ENCODE measurements around the gene TRMT10B. TPM values are rescaled to one million over a fixed set of nuclear protein-coding genes. Genes with fewer than 3 reads are reported as not detected.

Gene TRMT10B
- total RNA-seq, 1 experiment from 2014 or later: 5.2 TPM

DNA sequence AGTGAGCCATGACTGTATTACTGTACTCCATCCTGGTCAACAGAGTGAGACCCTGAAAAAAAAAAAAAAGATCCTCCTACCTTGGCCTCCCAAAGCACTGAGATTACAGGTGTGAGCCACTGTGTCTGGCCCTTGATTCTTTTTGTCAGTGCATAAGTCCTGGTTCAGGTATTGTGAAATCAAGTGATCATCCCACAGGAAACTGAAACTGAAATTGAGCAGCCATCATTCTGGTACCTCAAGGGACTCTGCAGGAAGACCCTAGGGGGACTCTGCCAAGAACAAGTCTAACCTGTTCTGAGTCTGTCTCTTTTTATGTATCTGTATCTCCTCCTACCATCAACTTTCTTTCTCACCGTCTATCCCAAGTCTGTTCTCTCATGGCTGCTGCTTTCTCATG lies 45.1 kb downstream of the TRMT10B start:
- BruUV-seq (replicated peaks): no TSS peak
- Histone ChIP-seq H3K36me3 (ENCODE audit: low read depth) (no peaks in the 10 kb centered on the region), H3K4me3 (no peak overlapping the region), H3K4me1 (replicated peaks; ENCODE audit: insufficient read depth) (peaks cover 16% of the 10 kb centered on the region), H3K27me3 (ENCODE audit: insufficient read depth, low read depth) (no peaks in the 10 kb centered on the region), H3F3A (ENCODE audit: insufficient read depth, low read depth) (peaks cover 3% of the 10 kb centered on the region; the same call in 1 of the 2 replicates), H3K79me2 (ENCODE audit: low read depth) (peaks cover 29% of the 10 kb centered on the region), H3K9me2 (ENCODE audit: insufficient read depth) (no peaks in the 10 kb centered on the region), H3K4me2 (no peak overlapping the region), H3K9me3 (ENCODE audit: insufficient read depth, low read depth) (no peaks in the 10 kb centered on the region), H3K27ac (no peak overlapping the region), H2AFZ (no peak overlapping the region), H4K20me1 (ENCODE audit: insufficient read depth) (0 out of 2 replicates have a peak, but pooled peaks cover 17% of the 10 kb centered on the region)
- intact Hi-C loops (cut with micrococcal nuclease; ENCODE audit: unreplicated experiment): no loop called here
- CTCF ChIA-PET: no interaction called here
- DNase-seq: no peak
- POLR2A ChIA-PET (ENCODE audit: unreplicated experiment): no interaction called here
- TF ChIP-seq EZH2 (IDR thresholded peaks at IDR 0.05; ENCODE audit: low read depth): no peak
- TF ChIP-seq, protein P1, sequence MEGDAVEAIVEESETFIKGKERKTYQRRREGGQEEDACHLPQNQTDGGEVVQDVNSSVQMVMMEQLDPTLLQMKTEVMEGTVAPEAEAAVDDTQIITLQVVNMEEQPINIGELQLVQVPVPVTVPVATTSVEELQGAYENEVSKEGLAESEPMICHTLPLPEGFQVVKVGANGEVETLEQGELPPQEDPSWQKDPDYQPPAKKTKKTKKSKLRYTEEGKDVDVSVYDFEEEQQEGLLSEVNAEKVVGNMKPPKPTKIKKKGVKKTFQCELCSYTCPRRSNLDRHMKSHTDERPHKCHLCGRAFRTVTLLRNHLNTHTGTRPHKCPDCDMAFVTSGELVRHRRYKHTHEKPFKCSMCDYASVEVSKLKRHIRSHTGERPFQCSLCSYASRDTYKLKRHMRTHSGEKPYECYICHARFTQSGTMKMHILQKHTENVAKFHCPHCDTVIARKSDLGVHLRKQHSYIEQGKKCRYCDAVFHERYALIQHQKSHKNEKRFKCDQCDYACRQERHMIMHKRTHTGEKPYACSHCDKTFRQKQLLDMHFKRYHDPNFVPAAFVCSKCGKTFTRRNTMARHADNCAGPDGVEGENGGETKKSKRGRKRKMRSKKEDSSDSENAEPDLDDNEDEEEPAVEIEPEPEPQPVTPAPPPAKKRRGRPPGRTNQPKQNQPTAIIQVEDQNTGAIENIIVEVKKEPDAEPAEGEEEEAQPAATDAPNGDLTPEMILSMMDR (conservative IDR thresholded peaks at IDR 0.05): no peak

DNA sequence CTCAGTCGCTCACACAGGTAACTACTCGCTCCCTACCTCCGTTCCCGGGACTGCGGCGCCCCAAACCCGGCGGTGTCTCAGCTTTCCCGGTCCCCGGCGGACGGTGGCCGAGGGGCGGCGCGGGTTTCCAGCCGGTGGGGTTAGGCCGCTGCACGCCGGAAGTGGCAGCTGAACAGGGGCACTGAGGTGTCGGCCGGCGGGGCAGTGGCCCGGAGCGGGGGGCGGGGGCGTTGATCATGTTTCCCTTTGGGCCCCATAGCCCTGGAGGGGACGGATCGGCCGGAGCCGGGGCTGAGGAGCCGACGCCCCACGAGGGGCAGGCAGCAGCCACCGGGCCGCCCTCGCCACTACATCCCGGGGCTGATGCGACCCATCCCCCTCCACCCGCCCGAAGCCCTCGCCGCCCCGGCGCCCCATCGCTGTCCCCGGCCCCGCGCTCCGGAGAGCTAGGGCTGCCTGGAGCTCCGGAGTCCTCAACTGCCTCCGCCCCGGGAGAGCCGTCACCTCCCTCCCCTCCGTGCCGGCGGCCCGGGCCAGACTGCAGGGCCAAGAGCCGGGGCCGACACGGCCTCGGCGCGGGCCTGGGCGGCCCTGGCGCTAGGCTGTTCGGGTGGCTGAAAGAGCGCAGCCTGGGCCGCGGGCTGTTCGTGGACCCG lies 47.2 kb downstream of the TRMT10B start, which contains the start of gene DCAF10:
Gene DCAF10, plus strand, starts transcription at position 167 of the 656 bp plus-strand sequence. Its CDS starts 70 bp downstream, at position 237.
- Histone ChIP-seq H3F3A (ENCODE audit: insufficient read depth, low read depth) (peaks cover 3% of the 10 kb centered on the region; the same call in 1 of the 2 replicates), H2AFZ (peak within 1 kb of the TSS; percentile 89), H3K36me3 (ENCODE audit: low read depth) (no peaks in the 10 kb centered on the region), H3K27me3 (ENCODE audit: insufficient read depth, low read depth) (no peaks in the 10 kb centered on the region), H3K4me2 (peak within 1 kb of the TSS; percentile 100), H3K79me2 (ENCODE audit: low read depth) (peaks cover 49% of the 10 kb centered on the region), H3K4me1 (replicated peaks; ENCODE audit: insufficient read depth) (peaks cover 16% of the 10 kb centered on the region), H3K4me3 (peak within 1 kb of the TSS; percentile 73), H3K9me3 (ENCODE audit: insufficient read depth, low read depth) (no peaks in the 10 kb centered on the region), H3K9me2 (ENCODE audit: insufficient read depth) (no peaks in the 10 kb centered on the region), H4K20me1 (ENCODE audit: insufficient read depth) (peaks cover 23% of the 10 kb centered on the region; the same call in 1 of the 2 replicates), H3K27ac (peak within 1 kb of the TSS; percentile 64)
- CTCF ChIA-PET: no interaction called here
- no peak for TF ChIP-seq EZH2 (IDR thresholded peaks at IDR 0.05; ENCODE audit: low read depth)
- TF ChIP-seq, protein P1 (conservative IDR thresholded peaks at IDR 0.05): no peak
- POLR2A ChIA-PET (ENCODE audit: unreplicated experiment): interaction anchor here (0.6 kb wide), 2 partner anchors 209 to 226 kb away, joined by 11 to 14 read pairs; partner anchors contain the start of gene TOMM5
- BruUV-seq (replicated peaks): no TSS peak
- DNase-seq: peak; percentile 58 to 88
- intact Hi-C loops (cut with micrococcal nuclease; ENCODE audit: unreplicated experiment): no loop called here

DNA sequence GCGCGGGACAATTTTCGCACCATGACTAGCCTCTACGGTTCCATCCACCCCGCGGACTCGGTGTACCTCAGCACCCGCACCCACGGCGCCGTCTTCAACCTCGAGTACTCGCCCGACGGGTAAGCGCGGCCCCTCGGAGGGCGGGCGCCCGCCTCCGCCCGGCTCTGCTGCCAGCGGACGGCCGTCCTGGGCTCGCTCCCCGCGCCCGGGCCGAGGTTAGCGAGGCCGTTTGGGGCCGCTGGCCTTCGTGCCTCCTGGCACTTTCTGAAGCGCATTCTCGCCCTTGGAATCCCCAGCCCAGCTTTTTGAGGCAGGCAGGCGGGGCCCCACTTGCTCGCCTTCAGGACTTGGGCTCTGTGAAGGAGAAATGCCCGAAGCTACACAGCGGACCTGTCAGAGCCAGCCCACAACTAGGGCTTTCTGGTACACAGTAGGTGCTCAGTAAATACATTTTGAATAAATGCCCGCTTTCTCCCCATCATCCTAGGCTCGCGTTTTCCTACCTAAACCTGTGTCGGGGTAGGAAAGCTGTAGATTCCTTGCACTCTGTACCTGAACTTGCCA lies 47.8 kb downstream of the TRMT10B start:
- no peaks in the 10 kb centered on the region for H3K9me3 ChIP-seq (ENCODE audit: insufficient read depth, low read depth)
- peaks cover 4% of the 10 kb centered on the region; the same call in 1 of the 2 replicates for H3F3A ChIP-seq (ENCODE audit: insufficient read depth, low read depth)
- H4K20me1 ChIP-seq (ENCODE audit: insufficient read depth): peaks cover 23% of the 10 kb centered on the region; the same call in 1 of the 2 replicates
- peak overlapping the region; percentile 73 for H3K4me3 ChIP-seq
- ChIA-PET CTCF (no interaction called here), POLR2A (ENCODE audit: unreplicated experiment) (interaction anchor here (0.6 kb wide), 1 partner anchor 209 kb away, joined by 14 read pairs; the partner anchor contains the start of gene TOMM5)
- intact Hi-C loops (cut with micrococcal nuclease; ENCODE audit: unreplicated experiment): no loop called here
- peaks cover 52% of the 10 kb centered on the region for H3K79me2 ChIP-seq (ENCODE audit: low read depth)
- 0 out of 2 replicates have a peak overlapping the region, but pooled peaks have one; percentile 23 for H3K27ac ChIP-seq
- DNase-seq: no peak
- H3K27me3 ChIP-seq (ENCODE audit: insufficient read depth, low read depth): no peaks in the 10 kb centered on the region
- no peaks in the 10 kb centered on the region for H3K9me2 ChIP-seq (ENCODE audit: insufficient read depth)
- H3K36me3 ChIP-seq (ENCODE audit: low read depth): no peaks in the 10 kb centered on the region
- TF ChIP-seq EZH2 (IDR thresholded peaks at IDR 0.05; ENCODE audit: low read depth): no peak
- TF ChIP-seq, protein P1 (conservative IDR thresholded peaks at IDR 0.05): no peak
- peak overlapping the region; percentile 66 for H2AFZ ChIP-seq
- peak overlapping the region; percentile 100 for H3K4me2 ChIP-seq
- H3K4me1 ChIP-seq (replicated peaks; ENCODE audit: insufficient read depth): peaks cover 16% of the 10 kb centered on the region
- no TSS peak for BruUV-seq (replicated peaks)
